Vagina (tissue), 2 donors: ENCODE data around the gene ACP4. TPM values are rescaled to one million over a fixed set of nuclear protein-coding genes. Genes with fewer than 3 reads are reported as not detected.
"Not testable (repeated sequence)": the region's sequence is repeated elsewhere in the genome, so short reads cannot be mapped to it uniquely, and the experiment has no call there.

ENCODE experiments used
- DNase-seq, 2 donors: peaks; one replicate each; pipeline ENCODE4 v3.0.0-alpha.2; 2017; ENCODE audit errors: extremely low spot score in 2 of 2
- H3K27ac ChIP-seq: fragments of 200-600 bp; sonication (generic); one replicate; pipeline ENCODE4 v1.5.1; 2019
- H3K27me3 ChIP-seq: fragments of 200-600 bp; sonication (generic); one replicate; pipeline ENCODE4 v1.5.1; 2019
- H3K36me3 ChIP-seq, 2 donors: fragments of 200-600 bp; sonication (generic); one replicate each; pipeline ENCODE4 v1.5.1; 2017 to 2019
- H3K4me1 ChIP-seq: fragments of 200-600 bp; sonication (generic); one replicate; pipeline ENCODE4 v1.5.1; 2019
- H3K4me3 ChIP-seq, 2 donors: fragments of 200-600 bp; sonication (generic); 1 replicate in 1 of 2; 2 replicates in 1 of 2; pipeline ENCODE4 v1.5.1; 2016 to 2019
- H3K9me3 ChIP-seq: fragments of 200-600 bp; sonication (generic); one replicate; pipeline ENCODE4 v1.5.1; 2019
- CTCF ChIP-seq, 3 experiments: fragments of 450-650 bp in 2 of 3; fragments of 200-600 bp in 1 of 3; sonication (generic) in 1 of 3; IDR thresholded peaks; one replicate each; pipeline ENCODE4 v1.5.1; 2017 to 2019; ENCODE audit warnings: antibody characterized with exemption in 3 of 3, mild to moderate bottlenecking in 2 of 3, moderate library complexity in 2 of 3
- POLR2A ChIP-seq, 2 donors: fragments of 450-650 bp; IDR thresholded peaks; one replicate each; pipeline ENCODE4 v1.6.1; 2017; ENCODE audit warnings: antibody characterized with exemption in 2 of 2, mild to moderate bottlenecking in 2 of 2, moderate library complexity in 2 of 2
- POLR2AphosphoS5 ChIP-seq, 2 donors: sonication (generic); formaldehyde crosslinking; IDR thresholded peaks; one replicate each; pipeline ENCODE4 v1.9.0; 2017; ENCODE audit warnings: antibody characterized with exemption in 2 of 2, mild to moderate bottlenecking in 2 of 2, low read depth in 1 of 2; ENCODE audit not compliant: insufficient read depth in 1 of 2
- intact Hi-C: fragments of 100-400 bp; cut with DNase I; formaldehyde crosslinking; loops from one replicate; pipeline ENCODE4 v1.15.1; 2023
- total RNA-seq: library from RNA; depleted of rRNA; stranded (reverse); fragments of >200 nt; gene quantifications from one replicate; pipeline ENCODE4 v1.2.3, GENCODE V29; 2016

The ACP4 gene
- total RNA-seq, 1 donor from 2014 or later = not detected

- H3K4me1 ChIP-seq = no peaks in the 10 kb centered on the region
- H3K27me3 ChIP-seq = no peaks in the 10 kb centered on the region
- no peak for TF ChIP-seq POLR2AphosphoS5 (IDR thresholded peaks at IDR 0.05; ENCODE audit: insufficient read depth in 1 of 2, low read depth in 1 of 2)
- TF ChIP-seq POLR2A (IDR thresholded peaks at IDR 0.05) = no peak
- no peak for TF ChIP-seq CTCF (IDR thresholded peaks at IDR 0.05)
- no peaks in the 10 kb centered on the region for H3K9me3 ChIP-seq
- H3K36me3 ChIP-seq = no peaks in the 10 kb centered on the region
- no peak for DNase-seq
- no peak overlapping the region for H3K27ac ChIP-seq
- H3K4me3 ChIP-seq = no peak overlapping the region
- intact Hi-C loops = no loop called here
These were observed 25.8 kb upstream of the ACP4 start for GRCh38 chr19:50764409-50764808.

GRCh38 chr19:50766746-50767145 lies 23.5 kb upstream of the ACP4 start:
- DNase-seq, H3K27ac ChIP-seq, H3K9me3 ChIP-seq, H3K27me3 ChIP-seq, H3K36me3 ChIP-seq, intact Hi-C loops, H3K4me3 ChIP-seq, H3K4me1 ChIP-seq: not testable (repeated sequence)

GRCh38 chr19:50767263-50767662 lies 23.0 kb upstream of the ACP4 start:
- H3K9me3 ChIP-seq, H3K27ac ChIP-seq, DNase-seq, H3K4me3 ChIP-seq, H3K4me1 ChIP-seq, intact Hi-C loops, H3K36me3 ChIP-seq, H3K27me3 ChIP-seq: not testable (repeated sequence)

GRCh38 chr19:50768277-50768676 lies 21.9 kb upstream of the ACP4 start:
- Histone ChIP-seq H3K27me3 (no peaks in the 10 kb centered on the region), H3K36me3 (no peaks in the 10 kb centered on the region), H3K4me3 (no peak overlapping the region), H3K27ac (no peak overlapping the region), H3K4me1 (no peaks in the 10 kb centered on the region), H3K9me3 (no peaks in the 10 kb centered on the region)
- intact Hi-C loops = no loop called here
- TF ChIP-seq POLR2A (IDR thresholded peaks at IDR 0.05) (no peak), CTCF (IDR thresholded peaks at IDR 0.05) (no peak), POLR2AphosphoS5 (IDR thresholded peaks at IDR 0.05; ENCODE audit: insufficient read depth in 1 of 2, low read depth in 1 of 2) (no peak)
- DNase-seq = no peak

GRCh38 chr19:50770164-50770563 lies 20.1 kb upstream of the ACP4 start, which contains the start of gene GPR32:
TSS of gene GPR32 (plus strand) at chr19:50770464. CDS start at chr19:50770601, 137 bp downstream.
- H3K9me3 ChIP-seq, DNase-seq, H3K4me1 ChIP-seq, H3K36me3 ChIP-seq, H3K4me3 ChIP-seq, H3K27me3 ChIP-seq, H3K27ac ChIP-seq, intact Hi-C loops: not testable (repeated sequence)

GRCh38 chr19:50770888-50771287 lies 19.3 kb upstream of the ACP4 start:
- H3K27ac ChIP-seq = no peak overlapping the region
- no peak overlapping the region for H3K4me3 ChIP-seq
- H3K9me3 ChIP-seq = no peaks in the 10 kb centered on the region
- no peaks in the 10 kb centered on the region for H3K4me1 ChIP-seq
- intact Hi-C loops = no loop called here
- H3K27me3 ChIP-seq = no peaks in the 10 kb centered on the region
- DNase-seq = no peak
- no peaks in the 10 kb centered on the region for H3K36me3 ChIP-seq
- no peak for TF ChIP-seq POLR2AphosphoS5 (IDR thresholded peaks at IDR 0.05; ENCODE audit: insufficient read depth in 1 of 2, low read depth in 1 of 2)
- no peak for TF ChIP-seq CTCF (IDR thresholded peaks at IDR 0.05)
- no peak for TF ChIP-seq POLR2A (IDR thresholded peaks at IDR 0.05)

- H3K4me1 ChIP-seq = no peaks in the 10 kb centered on the region
- intact Hi-C loops = no loop called here
- no peak overlapping the region for H3K4me3 ChIP-seq
- TF ChIP-seq CTCF (IDR thresholded peaks at IDR 0.05) (no peak), POLR2AphosphoS5 (IDR thresholded peaks at IDR 0.05; ENCODE audit: insufficient read depth in 1 of 2, low read depth in 1 of 2) (no peak), POLR2A (IDR thresholded peaks at IDR 0.05) (no peak)
- no peaks in the 10 kb centered on the region for H3K27me3 ChIP-seq
- H3K27ac ChIP-seq = no peak overlapping the region
- DNase-seq = no peak
- H3K9me3 ChIP-seq = no peaks in the 10 kb centered on the region
- H3K36me3 ChIP-seq = no peaks in the 10 kb centered on the region
These were observed 17.7 kb upstream of the ACP4 start for GRCh38 chr19:50772476-50772875.

- H3K4me1 ChIP-seq, H3K4me3 ChIP-seq, H3K36me3 ChIP-seq, H3K27me3 ChIP-seq, intact Hi-C loops, H3K27ac ChIP-seq, DNase-seq, H3K9me3 ChIP-seq: not testable (repeated sequence)
These were observed 17.3 kb upstream of the ACP4 start for GRCh38 chr19:50772912-50773311.

GRCh38 chr19:50773454-50773853 lies 16.8 kb upstream of the ACP4 start:
- H3K4me3 ChIP-seq, H3K27me3 ChIP-seq, H3K9me3 ChIP-seq, H3K36me3 ChIP-seq, H3K4me1 ChIP-seq, intact Hi-C loops, DNase-seq, H3K27ac ChIP-seq: not testable (repeated sequence)
